ENCODE results near the gene MPO. TPM values are rescaled to one million over a fixed set of nuclear protein-coding genes. Genes with fewer than 3 reads are reported as not detected.

The MPO gene
- polyA plus RNA-seq, 3 donors: 3.2 to 7.0 (median 5.0) TPM

- DNase-seq (ENCODE audit: extremely low read depth in 1 of 11, low read depth in 9 of 11, low spot score in 4 of 11): no peak
Observed at GRCh38 chr17:58321571-58322525, 41.1 kb upstream of the MPO start.

GRCh38 chr17:58320570-58321323, 40.0 kb upstream of the MPO start:
- no peak for DNase-seq (ENCODE audit: extremely low read depth in 1 of 11, low read depth in 9 of 11, low spot score in 4 of 11)

GRCh38 chr17:58320163-58320558, 39.4 kb upstream of the MPO start:
- no peak for DNase-seq (ENCODE audit: extremely low read depth in 1 of 11, low read depth in 9 of 11, low spot score in 4 of 11)

GRCh38 chr17:58319173-58320162, 38.7 kb upstream of the MPO start:
- no peak for DNase-seq (ENCODE audit: extremely low read depth in 1 of 11, low read depth in 9 of 11, low spot score in 4 of 11)

- no peak for DNase-seq (ENCODE audit: extremely low read depth in 1 of 11, low read depth in 9 of 11, low spot score in 4 of 11)
Observed at GRCh38 chr17:58318627-58319172, 38.0 kb upstream of the MPO start.

- DNase-seq (ENCODE audit: extremely low read depth in 1 of 11, low read depth in 9 of 11, low spot score in 4 of 11): no peak
Observed at GRCh38 chr17:58318065-58318481, 37.3 kb upstream of the MPO start.

- no peak for DNase-seq (ENCODE audit: extremely low read depth in 1 of 11, low read depth in 9 of 11, low spot score in 4 of 11)
Observed at GRCh38 chr17:58317421-58318064, 36.8 kb upstream of the MPO start.

- DNase-seq (ENCODE audit: extremely low read depth in 1 of 11, low read depth in 9 of 11, low spot score in 4 of 11): no peak
Observed at GRCh38 chr17:58316260-58316960, 35.7 kb upstream of the MPO start.

- DNase-seq (ENCODE audit: extremely low read depth in 1 of 11, low read depth in 9 of 11, low spot score in 4 of 11): no peak
Observed at GRCh38 chr17:58315750-58316149, 35.0 kb upstream of the MPO start.

GRCh38 chr17:58315281-58315711, 34.6 kb upstream of the MPO start:
- no peak for DNase-seq (ENCODE audit: extremely low read depth in 1 of 11, low read depth in 9 of 11, low spot score in 4 of 11)

GRCh38 chr17:58314706-58315015, 33.9 kb upstream of the MPO start:
- no peak for DNase-seq (ENCODE audit: extremely low read depth in 1 of 11, low read depth in 9 of 11, low spot score in 4 of 11)

GRCh38 chr17:58313815-58314705, 33.3 kb upstream of the MPO start:
- DNase-seq (ENCODE audit: extremely low read depth in 1 of 11, low read depth in 9 of 11, low spot score in 4 of 11): no peak

GRCh38 chr17:58312829-58313228, 32.1 kb upstream of the MPO start:
- no peak for DNase-seq (ENCODE audit: extremely low read depth in 1 of 11, low read depth in 9 of 11, low spot score in 4 of 11)

GRCh38 chr17:58312021-58312630, 31.4 kb upstream of the MPO start:
- no peak for DNase-seq (ENCODE audit: extremely low read depth in 1 of 11, low read depth in 9 of 11, low spot score in 4 of 11)

- DNase-seq (ENCODE audit: extremely low read depth in 1 of 11, low read depth in 9 of 11, low spot score in 4 of 11): no peak
Observed at GRCh38 chr17:58311429-58311894, 30.7 kb upstream of the MPO start.

Measured in renal cortex interstitium (tissue), 11 donors.